K562 (cell line): Measurements from ENCODE around the gene RHOF. TPM values are rescaled to one million over a fixed set of nuclear protein-coding genes. Genes with fewer than 3 reads are reported as not detected.

Source experiments
- BRCA1 ChIP-seq, 2 experiments: fragments of 450-650 bp in 1 of 2; sonication (generic) in 1 of 2; formaldehyde crosslinking in 1 of 2; IDR thresholded peaks; 2 replicates each; pipeline versions ENCODE4 v1.5.0 to v1.6.1; 2017 to 2020; ENCODE audit warnings: mild to moderate bottlenecking in 1 of 2, missing genetic modification reagents in 1 of 2
- CHD4 ChIP-seq: fragments of 200-600 bp; sonication (generic); IDR thresholded peaks from 3 replicates; pipeline ENCODE4 v1.6.1; 2012; ENCODE audit warnings: low read depth, mild to moderate bottlenecking, mixed read lengths, low read length, inconsistent platforms; ENCODE audit not compliant: insufficient read depth, insufficient replicate concordance, poor library complexity, severe bottlenecking
- COPS2 ChIP-seq: fragments of 450-650 bp; conservative IDR thresholded peaks from 2 replicates; pipeline ENCODE4 v1.6.1; 2016; ENCODE audit warnings: mild to moderate bottlenecking, moderate library complexity
- E4F1 ChIP-seq: fragments of 250-450 bp; sonication (Bioruptor Pico); IDR thresholded peaks from 2 replicates; pipeline ENCODE4 v1.5.0; 2021; ENCODE audit warnings: mild to moderate bottlenecking, borderline replicate concordance
- ELF2 ChIP-seq: fragments of 250-450 bp; sonication (Bioruptor Pico); IDR thresholded peaks from 2 replicates; pipeline ENCODE4 v1.5.0; 2021; ENCODE audit warnings: mild to moderate bottlenecking
- ELF4 ChIP-seq: fragments of 450-650 bp; formaldehyde crosslinking; IDR thresholded peaks from 2 replicates; pipeline ENCODE4 v1.4.0; 2022; ENCODE audit warnings: missing genetic modification characterization
- ETS2 ChIP-seq: IDR thresholded peaks from 2 replicates; pipeline ENCODE4 v1.6.1; 2016; ENCODE audit warnings: borderline replicate concordance, missing genetic modification characterization, mild to moderate bottlenecking, moderate library complexity, missing compliant biosample characterization; ENCODE audit not compliant: poor library complexity, severe bottlenecking
- GATA2 ChIP-seq: sonication (generic); formaldehyde crosslinking; IDR thresholded peaks from 2 replicates; pipeline ENCODE4 v1.4.0; 2020; ENCODE audit warnings: mild to moderate bottlenecking, missing genetic modification reagents
- HLTF ChIP-seq: fragments of 450-650 bp; IDR thresholded peaks from 2 replicates; pipeline ENCODE4 v1.6.1; 2016
- LARP7 ChIP-seq: fragments of 450-650 bp; IDR thresholded peaks from 2 replicates; pipeline ENCODE4 v1.6.1; 2016
- MTF1 ChIP-seq: fragments of 250-450 bp; sonication (Bioruptor Pico); IDR thresholded peaks from 2 replicates; pipeline ENCODE4 v1.9.0; 2021; ENCODE audit warnings: moderate library complexity, mild to moderate bottlenecking, inconsistent platforms, borderline replicate concordance
- NCOA6 ChIP-seq: fragments of 450-650 bp; IDR thresholded peaks from 2 replicates; pipeline ENCODE4 v1.6.1; 2017; ENCODE audit warnings: mild to moderate bottlenecking
- NELFE ChIP-seq: IDR thresholded peaks from 2 replicates; pipeline ENCODE4 v1.6.1; 2011; ENCODE audit warnings: mild to moderate bottlenecking; ENCODE audit not compliant: insufficient read depth, insufficient read length
- NFATC3 ChIP-seq: fragments of 450-650 bp; IDR thresholded peaks from 2 replicates; pipeline ENCODE4 v1.6.1; 2017; ENCODE audit warnings: mild to moderate bottlenecking
- NFIX ChIP-seq: fragments of 250-450 bp; sonication (Bioruptor Pico); IDR thresholded peaks from 2 replicates; pipeline ENCODE4 v1.4.0; 2020; ENCODE audit warnings: low read depth, mild to moderate bottlenecking, moderate library complexity
- NR1H2 ChIP-seq: sonication (generic); formaldehyde crosslinking; IDR thresholded peaks from 2 replicates; pipeline ENCODE4 v1.4.0; 2020; ENCODE audit warnings: mild to moderate bottlenecking, missing genetic modification reagents
- PRMT5 ChIP-seq: sonication (generic); formaldehyde crosslinking; IDR thresholded peaks from 2 replicates; pipeline ENCODE4 v1.5.0; 2020; ENCODE audit warnings: missing genetic modification reagents
- PTBP1 ChIP-seq: fragments of 200-400 bp; formaldehyde crosslinking; IDR thresholded peaks from 2 replicates; pipeline ENCODE4 v1.6.1; 2017; ENCODE audit warnings: low read depth, low read length
- RBM34 ChIP-seq: fragments of 200-400 bp; formaldehyde crosslinking; IDR thresholded peaks from 2 replicates; pipeline ENCODE4 v1.6.1; 2018; ENCODE audit warnings: low read length, borderline replicate concordance; ENCODE audit not compliant: insufficient read depth
- SRF ChIP-seq, 2 experiments: fragments of 250-450, 450-650 bp in 1 of 2; sonication (Bioruptor Pico) in 1 of 2; sonication (generic) in 1 of 2; formaldehyde crosslinking; IDR thresholded peaks; 2 replicates each; pipeline versions ENCODE4 v1.5.0 to v1.5.1; 2020 to 2022; ENCODE audit warnings: mild to moderate bottlenecking in 1 of 2, missing genetic modification reagents in 1 of 2
- SUPT5H ChIP-seq: fragments of 450-650 bp; IDR thresholded peaks from 2 replicates; pipeline ENCODE4 v1.6.1; 2016
- ZNF282 ChIP-seq: sonication (generic); formaldehyde crosslinking; IDR thresholded peaks from 2 replicates; pipeline ENCODE4 v1.8.1; 2023; ENCODE audit warnings: missing genetic modification reagents
- ZNF561 ChIP-seq: fragments of 450-650 bp; formaldehyde crosslinking; conservative IDR thresholded peaks from 2 replicates; pipeline ENCODE4 v1.4.0; 2020; ENCODE audit warnings: mild to moderate bottlenecking, moderate library complexity
- ZNF589 ChIP-seq: fragments of 200-800 bp; sonication (Bioruptor generic); IDR thresholded peaks from 2 replicates; pipeline ENCODE4 v1.6.1; 2016; ENCODE audit warnings: low read depth, missing genetic modification characterization, missing compliant biosample characterization
- ZNF830 ChIP-seq: fragments of 250-450 bp; sonication (Bioruptor Pico); IDR thresholded peaks from 2 replicates; pipeline ENCODE4 v1.5.0; 2021; ENCODE audit warnings: mild to moderate bottlenecking
- polyA plus RNA-seq, 8 experiments: library from polyadenylated mRNA; depleted of rRNA in 4 of 8; stranded (reverse) in 5 of 8; unstranded in 3 of 8; fragments of >200 nt; fragmentation: Nextera tagmentation in 2 of 8; fragmentation: Illumina TruSeq in 1 of 8; extraction: Ambion mirVana in 2 of 8; extraction: Trizol in 1 of 8; gene quantifications; 2 replicates each; pipeline versions ENCODE4 v1.2.1 to v1.2.3, GENCODE V29; 2011 to 2014; ENCODE audit warnings: inconsistent platforms in 1 of 8, missing spikeins in 1 of 8
- total RNA-seq, 7 experiments: library from RNA; depleted of rRNA in 6 of 7; stranded (reverse); fragments of >200 nt in 6 of 7; fragmentation: Illumina TruSeq in 2 of 7; extraction: Trizol in 2 of 7; gene quantifications; 2 replicates each; pipeline versions ENCODE4 v1.2.1 to v1.2.3, GENCODE V29; 2011 to 2021; ENCODE audit warnings: low replicate concordance in 1 of 7

RHOF gene
- total and polyA plus RNA-seq, 9 of the 15 experiments (the other 6 are each of a cell fraction or from before 2014, with no cell fraction given), result 0.13 to 10.1 (median 4.0) TPM

GRCh38 chr12:121802843-121803698, 9.6 kb upstream of the RHOF start (continued):
- TF ChIP-seq ZNF282 (CRISPR knock-in tag), result no peak
- no peak for TF ChIP-seq BRCA1 (IDR thresholded peaks at IDR 0.05)
- no peak for TF ChIP-seq BRCA1 (CRISPR knock-in tag; IDR thresholded peaks at IDR 0.05)
- TF ChIP-seq NCOA6, result no peak
- no peak for TF ChIP-seq E4F1
- TF ChIP-seq ZNF589, result no peak; the same call in 1 of the 2 replicates
- TF ChIP-seq ZNF830, result no peak
- TF ChIP-seq PTBP1, result no peak
- TF ChIP-seq NELFE, result no peak
- no peak for TF ChIP-seq COPS2
- no peak for TF ChIP-seq ETS2
- no peak for TF ChIP-seq PRMT5 (CRISPR knock-in tag)
- no peak for TF ChIP-seq HLTF
- TF ChIP-seq ZNF561, result no peak
- no peak for TF ChIP-seq NFIX
- no peak for TF ChIP-seq CHD4
- peak; percentile 14; the same call in 1 of the 2 replicates for TF ChIP-seq LARP7
- TF ChIP-seq MTF1 (CRISPR knock-in tag), result no peak
- TF ChIP-seq NR1H2 (CRISPR knock-in tag), result peak; percentile 75; the same call in 1 of the 2 replicates
- 0 out of 4 replicates have a peak, but pooled peaks of 1 of the 2 experiments have one; percentile 27 for TF ChIP-seq SRF (CRISPR knock-in tag; IDR thresholded peaks at IDR 0.05)
- TF ChIP-seq ELF2 (CRISPR knock-in tag), result no peak
- no peak for TF ChIP-seq ELF4 (CRISPR knock-in tag)
- no peak for TF ChIP-seq NFATC3
- no peak for TF ChIP-seq GATA2 (CRISPR knock-in tag)
- no peak for TF ChIP-seq RBM34
- peak; percentile 95 for TF ChIP-seq SUPT5H
